Measurements from ENCODE around the gene DCBLD2. TPM values are rescaled to one million over a fixed set of nuclear protein-coding genes. Genes with fewer than 3 reads are reported as not detected.

DCBLD2 gene
- total and polyA plus RNA-seq, 2 of the 13 experiments (the other 11 are each of a cell fraction or from before 2014, with no cell fraction given): 43.8 to 56.9 TPM

DNA sequence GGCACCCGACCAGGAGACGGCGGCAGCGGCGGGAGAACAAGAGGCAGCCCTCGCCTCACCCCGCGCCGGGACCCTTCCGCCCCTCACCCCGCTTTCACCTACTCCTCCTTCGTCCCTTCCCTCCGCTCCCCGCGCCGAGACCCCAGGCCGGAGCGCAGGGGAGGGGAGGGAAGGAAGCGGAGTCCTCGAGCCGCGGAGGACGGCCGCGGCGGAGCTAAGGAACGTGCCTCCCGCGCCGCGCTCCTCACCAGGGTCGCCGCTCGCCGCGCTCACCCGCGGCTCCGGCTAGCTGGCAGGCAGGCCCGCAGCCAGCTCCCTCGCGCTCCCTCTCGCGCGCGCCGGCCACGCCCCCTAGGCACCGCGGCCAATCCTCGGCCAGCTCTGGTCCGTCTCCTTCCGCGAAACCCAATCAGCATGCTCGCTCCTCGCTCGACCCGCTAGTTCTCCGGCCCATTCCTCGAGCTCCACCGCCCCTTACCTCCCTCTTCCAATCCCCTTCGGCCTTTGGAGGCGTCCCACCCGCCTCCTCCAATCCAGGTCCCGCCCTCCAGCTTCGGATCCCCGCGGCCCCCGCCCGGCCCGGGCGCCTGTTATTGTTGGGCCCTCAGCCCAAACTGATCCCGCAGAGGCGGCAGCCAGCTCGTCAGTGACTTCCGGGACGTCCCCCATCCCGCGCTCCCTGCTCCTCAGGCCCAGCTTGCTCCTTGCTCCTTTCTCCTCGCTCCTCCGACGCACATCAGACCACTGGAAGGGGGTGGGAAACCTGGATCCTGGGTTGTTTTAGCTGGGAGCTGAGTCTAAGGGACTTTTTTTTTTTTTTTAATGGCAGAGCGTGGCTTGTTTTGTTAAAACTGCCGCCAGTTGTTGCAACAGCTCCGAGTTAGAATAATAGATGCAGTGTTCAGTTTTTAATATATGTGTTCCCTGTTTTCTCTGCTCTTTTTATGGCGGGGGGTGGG, at the start of gene DCBLD2 (continued):
- no peak for TF ChIP-seq ZSCAN30 (CRISPR knock-in tag; IDR thresholded peaks at IDR 0.05)
- no peak for TF ChIP-seq ZFP62 (CRISPR knock-in tag; IDR thresholded peaks at IDR 0.05)
- no peak for TF ChIP-seq MEIS2 (CRISPR knock-in tag; IDR thresholded peaks at IDR 0.05)
- TF ChIP-seq, protein P1, sequence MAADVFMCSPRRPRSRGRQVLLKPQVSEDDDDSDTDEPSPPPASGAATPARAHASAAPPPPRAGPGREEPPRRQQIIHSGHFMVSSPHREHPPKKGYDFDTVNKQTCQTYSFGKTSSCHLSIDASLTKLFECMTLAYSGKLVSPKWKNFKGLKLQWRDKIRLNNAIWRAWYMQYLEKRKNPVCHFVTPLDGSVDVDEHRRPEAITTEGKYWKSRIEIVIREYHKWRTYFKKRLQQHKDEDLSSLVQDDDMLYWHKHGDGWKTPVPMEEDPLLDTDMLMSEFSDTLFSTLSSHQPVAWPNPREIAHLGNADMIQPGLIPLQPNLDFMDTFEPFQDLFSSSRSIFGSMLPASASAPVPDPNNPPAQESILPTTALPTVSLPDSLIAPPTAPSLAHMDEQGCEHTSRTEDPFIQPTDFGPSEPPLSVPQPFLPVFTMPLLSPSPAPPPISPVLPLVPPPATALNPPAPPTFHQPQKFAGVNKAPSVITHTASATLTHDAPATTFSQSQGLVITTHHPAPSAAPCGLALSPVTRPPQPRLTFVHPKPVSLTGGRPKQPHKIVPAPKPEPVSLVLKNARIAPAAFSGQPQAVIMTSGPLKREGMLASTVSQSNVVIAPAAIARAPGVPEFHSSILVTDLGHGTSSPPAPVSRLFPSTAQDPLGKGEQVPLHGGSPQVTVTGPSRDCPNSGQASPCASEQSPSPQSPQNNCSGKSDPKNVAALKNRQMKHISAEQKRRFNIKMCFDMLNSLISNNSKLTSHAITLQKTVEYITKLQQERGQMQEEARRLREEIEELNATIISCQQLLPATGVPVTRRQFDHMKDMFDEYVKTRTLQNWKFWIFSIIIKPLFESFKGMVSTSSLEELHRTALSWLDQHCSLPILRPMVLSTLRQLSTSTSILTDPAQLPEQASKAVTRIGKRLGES (CRISPR knock-in tag; IDR thresholded peaks at IDR 0.05; ENCODE audit: borderline replicate concordance): peak; percentile 12; the same call in 1 of the 2 replicates
- TF ChIP-seq, protein P2, sequence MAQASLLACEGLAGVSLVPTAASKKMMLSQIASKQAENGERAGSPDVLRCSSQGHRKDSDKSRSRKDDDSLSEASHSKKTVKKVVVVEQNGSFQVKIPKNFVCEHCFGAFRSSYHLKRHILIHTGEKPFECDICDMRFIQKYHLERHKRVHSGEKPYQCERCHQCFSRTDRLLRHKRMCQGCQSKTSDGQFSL (CRISPR knock-in tag; IDR thresholded peaks at IDR 0.05): peak; percentile 41; the same call in 1 of the 2 replicates
- TF ChIP-seq, protein P3, sequence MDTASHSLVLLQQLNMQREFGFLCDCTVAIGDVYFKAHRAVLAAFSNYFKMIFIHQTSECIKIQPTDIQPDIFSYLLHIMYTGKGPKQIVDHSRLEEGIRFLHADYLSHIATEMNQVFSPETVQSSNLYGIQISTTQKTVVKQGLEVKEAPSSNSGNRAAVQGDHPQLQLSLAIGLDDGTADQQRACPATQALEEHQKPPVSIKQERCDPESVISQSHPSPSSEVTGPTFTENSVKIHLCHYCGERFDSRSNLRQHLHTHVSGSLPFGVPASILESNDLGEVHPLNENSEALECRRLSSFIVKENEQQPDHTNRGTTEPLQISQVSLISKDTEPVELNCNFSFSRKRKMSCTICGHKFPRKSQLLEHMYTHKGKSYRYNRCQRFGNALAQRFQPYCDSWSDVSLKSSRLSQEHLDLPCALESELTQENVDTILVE (CRISPR knock-in tag; IDR thresholded peaks at IDR 0.05): no peak
- TF ChIP-seq, protein P4, sequence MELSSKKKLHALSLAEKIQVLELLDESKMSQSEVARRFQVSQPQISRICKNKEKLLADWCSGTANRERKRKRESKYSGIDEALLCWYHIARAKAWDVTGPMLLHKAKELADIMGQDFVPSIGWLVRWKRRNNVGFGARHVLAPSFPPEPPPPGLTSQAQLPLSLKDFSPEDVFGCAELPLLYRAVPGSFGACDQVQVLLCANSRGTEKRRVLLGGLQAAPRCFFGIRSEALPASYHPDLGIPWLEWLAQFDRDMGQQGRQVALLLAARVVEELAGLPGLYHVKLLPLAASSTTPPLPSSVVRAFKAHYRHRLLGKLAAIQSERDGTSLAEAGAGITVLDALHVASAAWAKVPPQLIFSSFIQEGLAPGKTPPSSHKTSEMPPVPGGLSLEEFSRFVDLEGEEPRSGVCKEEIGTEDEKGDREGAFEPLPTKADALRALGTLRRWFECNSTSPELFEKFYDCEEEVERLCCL (CRISPR knock-in tag; IDR thresholded peaks at IDR 0.05; ENCODE audit: borderline replicate concordance): no peak
- no peak; the same call in 1 of the 2 replicates for TF ChIP-seq ZNF761 (CRISPR knock-in tag; conservative IDR thresholded peaks at IDR 0.05)
- TF ChIP-seq ZZZ3 (CRISPR knock-in tag; IDR thresholded peaks at IDR 0.05; ENCODE audit: borderline replicate concordance): no peak

Measured in HepG2 (cell line).